HG03378 (cell line): ENCODE data around the gene MEDAG.
A peak's percentile ranks its signal among the peaks of the same experiment; 100 is the strongest.

Source experiments
- ATAC-seq: cut with Tn5 transposase; IDR thresholded peaks from one replicate; pipeline ENCODE4 v1.9.1; 2021; ENCODE audit warnings: mild to moderate bottlenecking, moderate library complexity; ENCODE audit not compliant: unreplicated experiment

MEDAG gene

GRCh38 chr13:30905932-30906383 is at the start of gene MEDAG:
Gene MEDAG, plus strand, starts transcription at chr13:30906271. Its CDS starts 245 bp downstream, at chr13:30906516.
- ATAC-seq, result no peak

- no peak for ATAC-seq
Measured at GRCh38 chr13:30857018-30857417, 49.1 kb upstream of the MEDAG start.

GRCh38 chr13:30857636-30858035 is 48.4 kb upstream of the MEDAG start:
- ATAC-seq, result no peak

- no peak for ATAC-seq
Measured at GRCh38 chr13:30859326-30859725, 46.7 kb upstream of the MEDAG start.

- no peak for ATAC-seq
Measured at GRCh38 chr13:30861163-30861562, 44.9 kb upstream of the MEDAG start.

GRCh38 chr13:30861836-30862467 is 44.1 kb upstream of the MEDAG start:
- no peak for ATAC-seq

- no peak for ATAC-seq
Measured at GRCh38 chr13:30862707-30863106, 43.4 kb upstream of the MEDAG start.

- no peak for ATAC-seq
Measured at GRCh38 chr13:30863231-30863630, 42.8 kb upstream of the MEDAG start.

GRCh38 chr13:30863796-30864195 is 42.3 kb upstream of the MEDAG start:
- no peak for ATAC-seq

- no peak for ATAC-seq
Measured at GRCh38 chr13:30864433-30865122, 41.5 kb upstream of the MEDAG start.

GRCh38 chr13:30865123-30866049 is 40.7 kb upstream of the MEDAG start:
- ATAC-seq, result peak; percentile 79

GRCh38 chr13:30866677-30867076 is 39.4 kb upstream of the MEDAG start:
- ATAC-seq, result no peak

- no peak for ATAC-seq
Measured at GRCh38 chr13:30867089-30867669, 38.9 kb upstream of the MEDAG start.

- ATAC-seq, result no peak
Measured at GRCh38 chr13:30868799-30869470, 37.1 kb upstream of the MEDAG start.

- ATAC-seq, result no peak
Measured at GRCh38 chr13:30869491-30869890, 36.6 kb upstream of the MEDAG start.

- no peak for ATAC-seq
Measured at GRCh38 chr13:30870049-30870884, 35.8 kb upstream of the MEDAG start.

- no peak for ATAC-seq
Measured at GRCh38 chr13:30870916-30871587, 35.0 kb upstream of the MEDAG start.

GRCh38 chr13:30871588-30872275 is 34.3 kb upstream of the MEDAG start:
- ATAC-seq, result no peak

- ATAC-seq, result no peak
Measured at GRCh38 chr13:30872276-30872594, 33.8 kb upstream of the MEDAG start.
